Measurements from ENCODE around the gene C6orf136. TPM values are rescaled to one million over a fixed set of nuclear protein-coding genes. Genes with fewer than 3 reads are reported as not detected.
A peak's percentile ranks its signal among the peaks of the same experiment; 100 is the strongest.

C6orf136 gene
- total and polyA plus RNA-seq, 9 of the 15 experiments (the other 6 are each of a cell fraction or from before 2014, with no cell fraction given) = 14.1 to 63.1 (median 18.4) TPM

- no peak for TF ChIP-seq BRCA1 (IDR thresholded peaks at IDR 0.05)
- TF ChIP-seq BRCA1 (CRISPR knock-in tag; IDR thresholded peaks at IDR 0.05) = 0 out of 2 replicates have a peak, but pooled peaks have one; percentile 37
- no peak for TF ChIP-seq DDX20 (tag; IDR thresholded peaks at IDR 0.05; ENCODE audit: low read depth)
- 0 out of 2 replicates have a peak, but pooled peaks have one; percentile 29 for TF ChIP-seq POLR2AphosphoS2 (IDR thresholded peaks at IDR 0.05; ENCODE audit: low read length)
- peak; percentile 70; the same call in 1 of the 2 replicates for TF ChIP-seq MIER1 (IDR thresholded peaks at IDR 0.05; ENCODE audit: low read depth)
- TF ChIP-seq SMARCA4 (IDR thresholded peaks at IDR 0.05) = peak; percentile 63
- TF ChIP-seq SUPT5H (IDR thresholded peaks at IDR 0.05) = peak; percentile 70
- TF ChIP-seq ZNF77 (CRISPR knock-in tag; IDR thresholded peaks at IDR 0.05) = no peak
- TF ChIP-seq NONO (IDR thresholded peaks at IDR 0.05; ENCODE audit: low read depth in 2 of 2, low read length in 1 of 2) = no peak
- TF ChIP-seq TSHZ1 (CRISPR knock-in tag; IDR thresholded peaks at IDR 0.05) = no peak
- TF ChIP-seq POU5F1 (IDR thresholded peaks at IDR 0.05; ENCODE audit: borderline replicate concordance, low read depth, low read length, partially characterized antibody) = no peak
- no peak for TF ChIP-seq FOXA1 (IDR thresholded peaks at IDR 0.05; ENCODE audit: borderline replicate concordance)
- no peak for TF ChIP-seq ZNF592 (IDR thresholded peaks at IDR 0.05)
- TF ChIP-seq NR2C2 (CRISPR knock-in tag; IDR thresholded peaks at IDR 0.05) = peak; percentile 57; the same call in 1 of the 2 replicates
- peak; percentile 45; the same call in 1 of the 2 replicates for TF ChIP-seq NR2C2 (tag; IDR thresholded peaks at IDR 0.05)
- no peak for TF ChIP-seq ZNF512 (tag; IDR thresholded peaks at IDR 0.05)
- peak; percentile 72; the same call in 1 of the 2 replicates for TF ChIP-seq GTF2E2 (tag; IDR thresholded peaks at IDR 0.05)
These were observed 40.1 kb downstream of the C6orf136 start (continued) for GRCh38 chr6:30686908-30687658.

Measured in K562 (cell line).